Measurements from ENCODE around the gene PDLIM7. TPM values are rescaled to one million over a fixed set of nuclear protein-coding genes. Genes with fewer than 3 reads are reported as not detected.

PDLIM7 gene
- total and polyA plus RNA-seq, 2 of the 4 experiments (the other 2 are of a cell fraction): 70.4 to 534 TPM

DNA sequence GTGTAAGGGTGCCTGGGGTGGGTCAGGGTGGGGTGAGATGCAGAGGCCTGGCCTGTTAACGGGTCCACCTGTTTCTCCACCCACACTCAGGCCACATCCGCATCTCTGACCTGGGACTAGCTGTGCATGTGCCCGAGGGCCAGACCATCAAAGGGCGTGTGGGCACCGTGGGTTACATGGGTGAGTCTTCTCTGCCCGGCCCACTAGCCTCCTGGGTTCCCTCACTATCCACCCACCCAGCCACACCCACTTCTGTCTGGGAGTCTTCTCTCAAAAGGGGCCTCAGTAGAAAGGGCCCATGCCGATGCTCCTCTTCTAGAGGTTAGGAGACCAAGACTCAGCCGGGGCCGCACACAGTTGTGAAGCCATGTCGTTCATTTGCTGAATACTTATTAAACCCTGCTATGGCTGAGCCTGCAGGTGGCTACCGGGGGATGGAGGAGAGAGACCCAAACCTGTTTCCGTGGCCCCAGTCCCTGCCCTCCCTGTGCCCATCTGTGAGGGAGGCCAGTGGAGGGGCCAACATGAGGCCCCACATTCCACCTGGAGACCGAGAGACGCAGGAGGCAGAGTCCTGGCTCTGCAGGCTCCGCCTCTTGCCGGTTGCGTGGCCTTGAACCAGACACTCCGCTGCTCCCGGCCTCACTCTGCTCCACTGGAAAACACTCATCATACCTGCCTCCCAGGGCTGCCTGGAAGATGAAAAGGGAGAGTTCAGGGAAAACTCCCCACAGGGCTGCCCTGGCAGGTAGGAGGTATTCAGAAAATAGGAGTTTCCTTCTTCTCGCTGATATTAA, 62.3 kb downstream of the PDLIM7 start (continued):
- TF ChIP-seq SMC3 (IDR thresholded peaks at IDR 0.05; ENCODE audit: low read depth, low read length): no peak

DNA sequence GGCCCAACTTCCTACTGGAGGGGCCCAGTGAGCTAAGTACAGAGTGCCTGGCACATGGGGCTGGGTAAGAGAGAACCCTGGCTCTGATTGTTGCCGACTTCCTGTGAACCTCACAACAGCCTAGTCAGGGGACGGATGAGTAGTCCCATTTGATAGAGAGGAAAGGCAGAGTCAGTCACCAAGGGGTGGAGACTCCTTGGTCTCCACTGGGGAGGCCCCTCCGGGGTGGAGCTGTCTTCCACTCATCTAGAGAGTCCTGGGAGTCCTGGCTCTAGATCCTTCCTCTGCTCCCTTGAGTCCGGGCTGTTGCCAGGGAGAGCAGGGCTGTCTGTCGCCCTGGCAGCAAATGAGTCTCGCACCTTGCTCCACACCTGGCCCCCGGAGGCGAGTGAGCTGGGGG, 63.0 kb downstream of the PDLIM7 start:
- no peak for ATAC-seq (ENCODE audit: low read depth)
- Histone ChIP-seq H3K27me3 (ENCODE audit: control insufficient read depth, insufficient read depth, low read length) (no peaks in the 10 kb centered on the region), H3K9me1 (ENCODE audit: insufficient read depth, low read length) (peaks cover 6% of the 10 kb centered on the region; the same call in 1 of the 2 replicates), H3K4me2 (ENCODE audit: low read depth, low read length) (no peak overlapping the region), H3K36me3 (ENCODE audit: control insufficient read depth, insufficient read depth, low read length) (peaks cover 53% of the 10 kb centered on the region), H3K23ac (ENCODE audit: low read depth, low read length) (no peak overlapping the region), H3K4ac (ENCODE audit: low read depth, low read length) (no peak overlapping the region), H2BK20ac (ENCODE audit: low read depth, low read length) (no peak overlapping the region), H3K9me3 (ENCODE audit: control insufficient read depth, insufficient read depth, low read length) (no peaks in the 10 kb centered on the region), H3K9ac (ENCODE audit: low read depth, low read length) (no peak overlapping the region), H2BK5ac (ENCODE audit: low read depth, low read length, poor library complexity, severe bottlenecking) (no peak overlapping the region), H3K14ac (replicated peaks; ENCODE audit: low read depth, low read length) (no peak overlapping the region), H3K18ac (ENCODE audit: low read depth, low read length) (no peak overlapping the region), H4K20me1 (ENCODE audit: insufficient read depth, low read length) (peaks cover 16% of the 10 kb centered on the region; the same call in 1 of the 2 replicates), H4K91ac (ENCODE audit: insufficient read depth, low read depth, low read length) (no peak overlapping the region), H2BK120ac (ENCODE audit: low read depth, low read length) (no peak overlapping the region), H4K8ac (ENCODE audit: low read depth in 2 of 2, low read length in 2 of 2) (no peak overlapping the region), H3K27ac (ENCODE audit: insufficient read depth, low read length) (no peak overlapping the region), H3K56ac (ENCODE audit: extremely low read depth, insufficient read depth, low read length) (no peak overlapping the region), H3K4me1 (ENCODE audit: control insufficient read depth, insufficient read depth, low read length) (no peaks in the 10 kb centered on the region), H2AFZ (replicated peaks; ENCODE audit: low read length, poor library complexity) (no peak overlapping the region), H2AK5ac (ENCODE audit: low read depth, low read length) (no peak overlapping the region), H3K79me1 (ENCODE audit: low read depth in 1 of 2, low read length in 2 of 2) (peaks cover 4 to 17% of the 10 kb centered on the region in 2 experiments; a peak in 3 of 4 replicates), H4K5ac (ENCODE audit: low read depth, low read length) (no peak overlapping the region), H2AK9ac (replicated peaks; ENCODE audit: low read depth, low read length, poor library complexity) (no peak overlapping the region), H2BK15ac (ENCODE audit: low read depth, low read length) (no peak overlapping the region), H3K4me3 (ENCODE audit: insufficient read depth, low read depth, low read length) (no peak overlapping the region)
- in situ Hi-C loops (cut with MboI; ENCODE audit: low sequenced_read_pairs) (no loop called here), dilution Hi-C loops (cut with HindIII; ENCODE audit: low sequenced_read_pairs, unreplicated experiment) (no loop called here), intact Hi-C loops (cut with micrococcal nuclease) (no loop called here)
- ChIA-PET CTCF (no interaction called here), POLR2A (ENCODE audit: unreplicated experiment) (no interaction called here)
- no peak for DNase-seq
- no TSS peak for BruUV-seq (replicated peaks)
- WGBS, 2 experiments (ENCODE audit: extremely low coverage in 2 of 2, insufficient read length in 1 of 2): 91% methylated on average over 7 of the region's 8 CpGs; no CpG with 5 or more reads in 1 of the 2 experiments
- TF ChIP-seq CHD1 (IDR thresholded peaks at IDR 0.05; ENCODE audit: low read depth, low read length): no peak
- TF ChIP-seq MAZ (IDR thresholded peaks at IDR 0.05; ENCODE audit: borderline replicate concordance, low read depth, low read length): no peak
- TF ChIP-seq SMC3 (IDR thresholded peaks at IDR 0.05; ENCODE audit: low read depth, low read length): no peak
- no peak for TF ChIP-seq BHLHE40 (IDR thresholded peaks at IDR 0.05; ENCODE audit: low read depth, low read length)
- no peak for TF ChIP-seq RCOR1 (IDR thresholded peaks at IDR 0.05; ENCODE audit: insufficient replicate concordance, low read length)
- TF ChIP-seq MAFK (IDR thresholded peaks at IDR 0.05; ENCODE audit: low read depth, low read length): no peak
- TF ChIP-seq RAD21 (IDR thresholded peaks at IDR 0.05; ENCODE audit: low read length): no peak
- TF ChIP-seq, protein P1, sequence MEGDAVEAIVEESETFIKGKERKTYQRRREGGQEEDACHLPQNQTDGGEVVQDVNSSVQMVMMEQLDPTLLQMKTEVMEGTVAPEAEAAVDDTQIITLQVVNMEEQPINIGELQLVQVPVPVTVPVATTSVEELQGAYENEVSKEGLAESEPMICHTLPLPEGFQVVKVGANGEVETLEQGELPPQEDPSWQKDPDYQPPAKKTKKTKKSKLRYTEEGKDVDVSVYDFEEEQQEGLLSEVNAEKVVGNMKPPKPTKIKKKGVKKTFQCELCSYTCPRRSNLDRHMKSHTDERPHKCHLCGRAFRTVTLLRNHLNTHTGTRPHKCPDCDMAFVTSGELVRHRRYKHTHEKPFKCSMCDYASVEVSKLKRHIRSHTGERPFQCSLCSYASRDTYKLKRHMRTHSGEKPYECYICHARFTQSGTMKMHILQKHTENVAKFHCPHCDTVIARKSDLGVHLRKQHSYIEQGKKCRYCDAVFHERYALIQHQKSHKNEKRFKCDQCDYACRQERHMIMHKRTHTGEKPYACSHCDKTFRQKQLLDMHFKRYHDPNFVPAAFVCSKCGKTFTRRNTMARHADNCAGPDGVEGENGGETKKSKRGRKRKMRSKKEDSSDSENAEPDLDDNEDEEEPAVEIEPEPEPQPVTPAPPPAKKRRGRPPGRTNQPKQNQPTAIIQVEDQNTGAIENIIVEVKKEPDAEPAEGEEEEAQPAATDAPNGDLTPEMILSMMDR (conservative IDR thresholded peaks at IDR 0.05; ENCODE audit: low read depth, low read length): no peak
- no peak for TF ChIP-seq CEBPB (IDR thresholded peaks at IDR 0.05; ENCODE audit: low read depth, low read length)
- TF ChIP-seq POLR2A (IDR thresholded peaks at IDR 0.05; ENCODE audit: low read depth, low read length): no peak
- no peak for TF ChIP-seq RFX5 (IDR thresholded peaks at IDR 0.05; ENCODE audit: low read depth, low read length)
- TF ChIP-seq, protein P2, sequence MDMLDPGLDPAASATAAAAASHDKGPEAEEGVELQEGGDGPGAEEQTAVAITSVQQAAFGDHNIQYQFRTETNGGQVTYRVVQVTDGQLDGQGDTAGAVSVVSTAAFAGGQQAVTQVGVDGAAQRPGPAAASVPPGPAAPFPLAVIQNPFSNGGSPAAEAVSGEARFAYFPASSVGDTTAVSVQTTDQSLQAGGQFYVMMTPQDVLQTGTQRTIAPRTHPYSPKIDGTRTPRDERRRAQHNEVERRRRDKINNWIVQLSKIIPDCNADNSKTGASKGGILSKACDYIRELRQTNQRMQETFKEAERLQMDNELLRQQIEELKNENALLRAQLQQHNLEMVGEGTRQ (IDR thresholded peaks at IDR 0.05; ENCODE audit: low read depth, low read length): no peak
- TF ChIP-seq FOS (IDR thresholded peaks at IDR 0.05; ENCODE audit: low read depth, low read length): no peak
- no peak for TF ChIP-seq NFE2L2 (IDR thresholded peaks at IDR 0.05; ENCODE audit: low read depth, low read length)

Data from IMR-90 (cell line).